Activated naive CD8-positive, alpha-beta T cell treated with anti-CD3 and anti-CD28 coated beads, Interleukin-2, amount 50 U/mL, for 16 hours (primary cell): Measurements from ENCODE around the gene JAML.

ENCODE experiments used
- DNase-seq: peaks from one replicate; pipeline ENCODE4 v3.0.0-alpha.2; 2020; ENCODE audit warnings: low read depth, low spot score

JAML gene

DNA sequence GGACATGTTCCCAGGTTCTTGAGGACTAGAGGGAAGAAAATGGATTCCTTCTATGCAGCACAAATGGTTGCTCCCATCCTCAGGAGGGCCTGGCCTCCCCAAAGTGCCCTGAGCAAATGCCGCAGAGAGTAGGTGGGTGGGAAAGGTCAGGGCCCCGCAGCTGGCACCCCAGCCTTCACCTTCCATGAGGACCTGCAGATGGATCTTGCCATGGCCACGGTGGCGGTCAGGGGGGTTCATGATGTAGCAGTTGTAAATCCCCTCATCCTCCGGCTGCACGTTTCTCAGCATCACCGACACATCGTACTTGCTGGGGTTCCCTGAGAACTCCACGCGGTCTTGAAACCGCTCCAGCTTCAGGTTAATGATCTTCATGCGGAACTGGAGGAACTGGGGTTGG lies 56.9 kb downstream of the JAML start:
- no peak for DNase-seq

DNA sequence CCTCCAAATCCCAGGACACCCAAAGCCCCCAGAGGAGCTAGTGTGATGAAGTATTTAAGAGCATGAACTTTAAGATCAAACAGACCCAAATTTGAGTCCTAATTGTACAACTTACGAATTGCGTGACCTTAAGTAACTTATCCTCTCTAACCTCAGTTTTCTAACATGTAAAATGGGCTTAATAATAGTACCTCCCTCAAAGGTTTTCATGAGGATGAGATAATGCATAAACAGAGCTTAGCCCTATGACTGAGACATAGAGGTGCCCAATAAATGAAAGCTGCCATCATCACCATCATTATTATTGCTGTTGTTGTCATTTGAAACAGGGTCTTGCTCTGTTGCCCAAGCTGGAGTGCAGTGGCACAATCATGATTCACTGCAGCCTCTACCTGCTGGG lies 57.6 kb downstream of the JAML start:
- no peak for DNase-seq

DNA sequence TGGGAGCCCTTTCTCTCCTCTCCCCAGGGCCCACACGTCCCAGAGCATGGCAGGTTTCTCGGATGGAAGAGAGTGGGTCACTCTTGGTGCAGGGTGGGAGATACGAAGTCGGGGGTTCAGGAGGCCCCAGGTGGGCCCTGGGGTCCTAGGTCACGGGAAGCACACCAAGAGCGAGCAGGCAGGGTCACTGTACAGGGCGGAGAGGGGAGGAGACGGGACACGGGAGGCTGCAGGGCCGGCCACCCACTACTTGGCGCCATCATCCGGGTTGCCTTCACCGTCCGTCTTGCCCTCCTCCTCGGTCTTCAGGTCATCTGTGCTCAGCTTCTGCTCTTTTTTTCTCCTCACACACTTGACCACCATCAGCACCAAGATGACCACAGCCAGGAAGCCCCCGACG lies 58.2 kb downstream of the JAML start:
- DNase-seq, result no peak

DNA sequence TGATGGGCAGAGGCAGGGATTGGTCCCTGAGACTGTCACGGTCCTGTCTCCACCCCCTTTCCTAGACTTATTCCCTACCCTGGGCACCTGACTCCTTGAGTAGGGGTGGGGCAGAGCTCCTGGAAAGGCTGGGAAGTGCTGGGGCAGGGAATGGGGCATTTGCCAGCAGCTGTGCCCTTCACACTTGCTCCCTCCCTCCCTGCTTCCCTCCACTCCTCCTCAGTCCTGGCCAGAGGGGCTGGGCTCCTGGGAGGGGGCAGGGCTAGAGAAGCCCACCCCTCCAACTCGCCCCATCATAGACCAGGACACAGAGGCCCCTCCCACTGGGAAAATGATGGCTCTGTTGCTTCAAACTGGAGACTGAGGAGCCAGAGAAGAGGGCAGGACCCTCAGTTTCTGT lies 59.9 kb downstream of the JAML start:
- DNase-seq, result no peak

DNA sequence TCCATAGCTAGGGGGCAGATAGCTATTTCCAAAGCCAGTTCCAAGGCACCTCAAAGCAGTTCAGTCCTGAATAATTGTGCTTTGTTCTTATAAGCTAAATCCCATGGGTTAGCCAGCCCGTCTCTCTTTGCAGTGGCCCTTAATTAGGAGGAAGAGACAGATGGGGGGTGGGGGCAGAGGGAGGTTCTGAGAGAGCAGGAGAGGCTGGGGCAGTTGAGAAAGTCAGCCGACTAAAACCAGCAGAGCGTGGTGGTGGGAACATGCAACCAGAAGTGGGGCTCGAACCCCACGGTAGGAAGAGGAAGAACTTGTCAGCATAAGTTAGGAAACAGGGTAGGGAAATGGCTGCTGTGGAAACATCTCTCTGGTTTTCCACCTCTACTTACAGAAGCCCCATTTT lies 61.3 kb downstream of the JAML start:
- DNase-seq, result no peak

DNA sequence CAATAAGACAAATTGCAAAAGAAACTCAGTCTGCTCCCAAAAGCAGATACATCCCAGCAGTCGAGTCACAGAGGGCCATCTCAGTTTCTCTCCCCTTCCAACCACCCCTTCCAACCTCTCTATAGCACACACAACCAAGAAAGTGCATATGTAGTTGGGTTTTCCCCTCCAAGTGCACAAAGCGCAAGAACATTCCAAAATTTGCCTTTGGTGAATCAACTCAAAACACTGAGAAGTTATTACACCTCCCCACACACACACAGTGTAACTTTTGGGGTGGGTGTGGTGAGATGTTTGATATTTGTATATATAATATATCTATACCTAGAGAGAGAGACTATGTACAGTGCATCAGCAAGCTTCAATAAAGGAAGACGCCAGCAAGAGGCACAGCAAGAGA lies 62.0 kb downstream of the JAML start:
- DNase-seq, result no peak

DNA sequence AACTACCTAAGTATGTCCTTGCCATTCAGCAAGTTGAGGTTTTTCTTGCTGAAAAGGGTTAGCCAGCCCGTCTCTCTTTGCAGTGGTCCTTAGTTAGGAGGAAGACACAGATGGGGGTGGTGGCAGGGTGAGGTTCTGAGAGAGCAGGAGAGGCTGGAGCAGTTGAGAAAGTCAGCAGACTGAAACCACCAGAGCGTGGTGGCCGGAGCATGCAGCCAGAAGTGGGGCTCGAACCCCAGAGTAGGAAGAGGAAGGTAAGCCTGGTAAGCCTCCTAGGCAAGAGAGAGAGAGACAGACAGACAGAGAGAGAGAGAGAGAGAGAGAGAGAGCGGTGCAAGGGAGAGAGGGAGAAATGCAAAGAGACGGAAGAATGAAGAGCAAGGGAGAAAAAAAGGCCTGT lies 63.0 kb downstream of the JAML start:
- no peak for DNase-seq

DNA sequence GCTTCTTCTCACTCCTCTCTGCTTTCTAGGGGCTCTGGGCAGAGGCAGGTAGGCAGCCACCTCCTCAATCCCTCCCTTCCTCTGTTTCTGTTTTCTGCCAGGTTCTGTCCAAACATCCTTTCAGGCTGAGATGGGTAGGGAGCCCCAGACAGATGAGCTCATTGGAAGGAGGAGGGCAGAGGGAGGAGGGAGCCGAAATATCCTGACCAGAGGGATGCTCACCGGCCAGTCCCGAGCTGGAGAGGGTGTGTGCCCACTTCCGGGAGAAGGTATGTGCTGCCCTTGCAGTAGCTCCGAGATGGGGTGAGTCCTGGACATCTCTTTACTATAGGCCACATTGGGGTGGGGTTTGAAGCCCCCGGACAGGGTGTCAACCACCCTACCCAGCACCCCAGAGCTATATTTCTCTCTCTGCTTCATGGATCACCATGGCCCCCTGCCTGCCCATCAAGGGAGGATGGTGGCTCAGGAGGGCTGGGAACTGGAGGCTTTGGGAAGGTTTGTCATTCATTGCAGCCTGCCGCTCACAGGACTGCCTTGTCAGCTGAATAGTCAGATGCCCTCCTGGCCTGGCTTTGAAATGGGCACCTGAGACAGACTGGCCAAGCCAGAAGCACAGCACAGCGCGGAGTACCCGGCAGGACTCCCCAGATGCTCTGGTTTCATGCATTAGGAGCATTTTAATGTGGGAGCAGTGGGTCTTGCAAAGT lies 67.5 kb downstream of the JAML start:
- no peak for DNase-seq

DNA sequence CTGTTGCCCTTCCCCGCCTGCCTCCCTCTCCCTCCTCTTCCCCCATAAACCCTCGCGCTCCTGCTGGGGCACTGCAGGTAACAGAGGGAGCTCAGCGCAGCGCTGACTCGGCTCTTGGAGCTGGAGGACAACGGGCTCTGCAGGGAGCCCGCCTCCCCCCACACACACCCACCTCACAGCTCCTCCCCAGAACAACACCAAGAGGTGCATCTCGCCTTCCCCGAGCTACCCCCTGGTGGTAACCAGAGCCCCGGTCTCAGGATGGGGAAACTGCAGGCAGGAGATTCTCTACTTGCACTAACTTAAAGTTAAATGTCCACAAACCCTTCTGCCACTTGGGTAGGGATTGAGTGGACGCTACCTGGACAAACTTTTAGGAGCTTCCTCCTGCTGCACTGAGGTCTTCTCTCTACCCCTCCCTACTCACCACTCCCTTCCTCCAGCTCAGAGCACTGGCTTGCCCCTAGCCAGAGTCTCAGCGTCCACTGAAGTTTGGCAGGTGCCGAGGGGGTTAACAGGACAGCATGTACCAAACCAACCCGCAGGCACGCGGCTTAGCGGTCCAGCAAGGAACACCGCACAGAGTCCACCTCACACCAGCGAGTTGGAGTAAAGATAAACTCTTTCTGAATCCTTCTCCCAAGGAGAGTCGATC lies 68.2 kb downstream of the JAML start:
- DNase-seq, result no peak

DNA sequence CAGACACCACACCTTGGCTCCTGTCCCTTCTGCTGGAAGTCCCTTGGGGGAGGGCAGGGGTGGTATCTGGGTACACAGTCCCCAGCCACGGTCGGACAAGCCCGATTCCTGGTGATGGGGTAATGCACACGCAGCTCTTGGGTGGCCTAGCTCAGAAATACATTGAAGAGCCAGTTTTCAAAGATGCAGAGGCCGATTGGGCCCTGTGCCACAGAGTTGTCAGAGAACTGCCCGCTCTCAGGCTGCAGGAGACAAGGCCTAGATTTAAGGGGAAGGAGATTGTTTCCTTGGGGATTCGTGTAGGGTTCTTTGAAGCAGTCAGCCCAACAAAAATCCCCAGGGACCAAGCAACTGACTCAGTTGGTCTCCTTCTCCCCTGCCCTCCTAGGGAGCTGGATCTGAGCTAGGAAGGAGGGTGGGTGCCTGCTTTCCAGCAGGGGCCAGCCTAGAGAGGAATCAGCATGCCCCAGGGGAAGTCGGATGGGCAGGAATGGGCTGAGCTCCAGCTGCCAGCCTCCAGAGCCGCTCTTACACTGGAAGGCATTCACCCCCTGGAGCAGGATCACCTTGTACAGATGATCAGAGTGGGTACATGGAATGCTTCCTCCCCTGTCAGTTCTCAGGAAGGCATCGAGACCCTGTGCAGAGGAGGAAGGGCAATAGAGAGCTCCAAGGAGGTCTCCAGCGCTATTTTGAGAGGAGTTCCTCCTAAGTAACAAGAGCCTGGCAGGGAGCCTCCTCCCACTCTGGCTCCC lies 68.9 kb downstream of the JAML start:
- no peak for DNase-seq

DNA sequence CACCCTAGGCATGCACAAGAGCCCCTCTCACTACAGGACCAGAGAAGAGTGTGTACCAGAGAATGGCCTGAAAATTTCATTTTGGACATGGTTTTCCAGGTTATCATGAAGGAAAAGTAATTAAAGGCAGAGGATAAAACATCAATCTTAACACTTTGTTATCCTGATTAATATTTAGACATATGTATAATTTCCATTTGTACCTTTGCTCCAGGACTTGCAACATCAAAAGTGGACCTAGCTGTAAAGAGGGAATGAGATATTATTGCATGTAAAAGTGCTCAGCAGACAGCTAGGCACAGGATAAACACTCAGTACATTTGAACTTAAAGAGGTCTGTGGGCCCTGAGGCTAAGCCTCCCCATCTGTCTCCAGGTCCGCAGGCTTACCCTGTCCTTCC lies 70.2 kb downstream of the JAML start:
- no peak for DNase-seq

DNA sequence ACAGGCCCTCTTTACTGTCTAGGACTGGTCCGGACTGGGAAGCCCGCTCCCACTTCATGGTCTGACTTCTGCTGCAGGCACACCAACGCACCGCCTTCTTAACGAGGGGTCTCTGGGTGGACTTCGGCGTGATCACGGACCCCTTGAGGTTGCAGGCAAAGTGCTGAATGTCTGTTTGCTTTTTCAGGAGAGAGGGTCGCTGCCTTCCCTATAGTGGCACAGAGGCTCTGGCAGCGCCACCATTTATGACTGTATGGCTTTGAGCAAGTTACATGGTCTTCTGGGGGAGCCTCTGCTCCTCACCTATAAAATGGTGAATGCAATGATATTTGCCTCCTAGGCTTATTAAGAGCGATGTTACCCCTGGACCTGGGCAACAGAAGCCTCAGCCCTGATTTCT lies 70.8 kb downstream of the JAML start:
- DNase-seq, result no peak

DNA sequence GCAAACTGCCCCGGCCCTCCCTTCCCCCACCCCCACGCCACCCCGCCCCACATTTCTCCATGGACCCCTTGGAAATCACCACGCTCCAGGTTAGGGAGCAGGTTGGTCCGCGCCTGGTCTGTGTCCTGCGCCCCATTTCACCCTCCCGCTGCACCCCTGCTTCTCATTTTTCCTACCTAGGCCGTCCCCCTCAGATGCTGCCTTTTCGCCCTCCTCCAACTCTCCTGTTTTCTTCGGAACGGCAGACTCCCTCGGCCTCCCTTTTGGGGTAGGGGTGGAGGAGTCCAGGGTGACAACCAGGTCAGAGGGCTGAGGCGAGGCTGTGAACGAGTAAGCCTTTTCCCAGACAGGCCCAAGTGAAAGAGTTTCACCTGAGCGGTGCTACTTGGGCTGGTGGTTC lies 71.3 kb downstream of the JAML start:
- no peak for DNase-seq

DNA sequence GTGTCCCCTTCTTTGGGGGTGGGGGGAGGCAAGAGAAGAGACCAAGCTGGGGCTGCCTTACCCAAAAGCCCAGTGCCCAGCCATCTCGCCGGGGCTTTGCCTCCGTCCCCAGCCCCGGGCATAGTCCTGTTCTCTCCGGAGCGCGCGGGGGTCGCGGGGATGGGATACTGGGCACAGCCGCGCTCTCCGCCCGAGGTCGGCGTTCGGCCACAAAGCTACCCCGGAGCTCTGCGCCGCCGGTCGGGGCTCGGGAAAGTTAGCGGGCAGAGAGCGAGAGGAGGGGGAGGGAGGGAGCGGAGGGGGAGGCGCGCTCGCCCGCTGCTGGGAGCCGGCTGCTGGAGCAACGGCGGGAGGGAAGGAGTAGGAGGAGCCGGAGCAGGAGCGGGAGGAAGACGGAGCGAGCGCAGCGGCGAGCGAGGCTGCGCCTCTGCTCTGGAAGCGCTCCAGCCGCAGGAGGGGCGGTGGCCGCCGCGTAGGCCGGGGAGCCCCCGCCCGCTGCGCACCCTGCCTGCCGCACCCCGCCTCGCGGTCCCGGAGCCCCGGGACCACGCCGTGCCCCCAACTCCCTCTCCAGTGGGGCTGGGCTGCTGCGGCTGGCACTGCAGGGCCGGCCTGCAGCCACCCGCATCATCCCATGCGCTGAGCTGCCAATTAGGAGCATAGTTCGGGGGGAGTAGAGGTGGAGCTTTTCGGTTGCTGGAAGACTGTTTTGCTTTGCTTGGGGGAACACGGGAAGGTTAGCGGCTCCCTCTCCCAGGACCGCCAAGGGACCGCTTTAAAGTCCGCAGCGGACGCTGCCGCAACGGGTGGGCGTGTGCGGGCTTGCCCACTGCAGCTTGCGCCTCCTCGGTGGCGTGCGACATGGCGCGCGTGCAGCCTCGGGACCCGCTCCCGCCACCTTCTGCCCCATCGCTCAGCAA lies 72.0 kb downstream of the JAML start, which contains the start of gene SCN4B:
SCN4B (minus strand) TSS at position 272 of the 920 bp plus-strand sequence; CDS start at position 122, 150 bp downstream.
- DNase-seq, result no peak

DNA sequence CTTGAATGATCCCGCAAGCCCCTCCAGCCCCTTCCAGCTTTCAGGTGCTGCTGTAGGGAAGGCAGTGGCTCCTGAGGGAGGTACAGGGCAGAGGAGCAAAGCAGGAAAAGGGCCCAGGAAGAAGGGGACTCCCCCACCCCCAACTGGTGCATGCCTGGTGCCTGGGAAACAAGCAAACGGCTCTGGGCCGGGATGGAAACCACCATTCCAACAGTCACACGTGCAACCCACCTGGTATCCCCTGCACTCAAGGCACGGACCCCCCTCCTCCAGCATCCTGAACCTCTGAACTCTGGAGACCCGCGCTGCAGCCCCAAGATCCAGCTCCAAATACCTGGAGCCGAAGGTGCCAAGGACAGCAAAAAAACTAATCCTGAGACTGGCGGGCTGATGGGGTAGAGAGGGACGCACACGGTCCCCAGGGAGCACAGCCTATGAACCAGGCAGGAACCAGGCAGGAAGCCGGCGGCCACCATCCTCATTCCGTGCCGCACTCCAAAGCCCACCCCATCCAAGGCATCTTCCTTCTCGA lies 72.7 kb downstream of the JAML start:
- no peak for DNase-seq

DNA sequence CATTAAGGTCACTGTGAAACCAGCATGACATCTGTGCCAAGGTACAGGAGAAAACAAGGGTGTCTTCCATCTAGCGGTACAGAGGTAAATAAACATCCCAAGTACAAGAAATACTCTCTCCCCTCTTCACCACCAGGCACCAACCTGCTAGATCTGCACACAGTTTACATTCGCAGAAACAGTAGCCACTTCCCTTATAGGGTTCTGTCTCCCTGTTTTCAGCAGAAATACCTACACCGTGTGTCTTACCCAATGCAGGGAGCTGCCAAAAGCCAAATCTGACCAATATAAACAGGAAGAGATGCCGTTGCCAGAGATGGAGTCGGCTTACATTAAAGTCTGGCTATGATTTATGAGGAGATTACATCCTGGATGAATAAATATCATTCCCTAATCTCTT lies 73.4 kb downstream of the JAML start:
- DNase-seq, result no peak

DNA sequence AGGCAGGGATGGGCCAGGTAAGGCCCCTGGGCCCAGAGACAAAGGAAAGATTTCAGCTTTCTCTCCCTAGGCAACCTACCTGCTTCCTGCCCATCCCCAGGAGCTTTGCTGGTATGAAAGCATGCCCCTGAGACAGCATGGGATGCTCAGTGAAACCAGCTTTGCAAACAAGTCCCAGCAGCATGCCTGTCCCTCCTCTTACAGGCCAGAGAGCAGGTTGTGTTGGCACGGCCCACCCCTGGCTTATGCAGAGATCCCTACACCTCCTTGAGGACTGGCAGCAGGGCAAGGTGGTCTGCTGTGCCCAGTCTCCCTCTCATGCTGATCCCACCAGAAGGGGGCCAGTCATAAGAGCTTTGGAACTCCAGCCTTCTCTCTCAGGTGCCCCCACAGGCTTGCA lies 75.3 kb downstream of the JAML start:
- DNase-seq, result no peak

DNA sequence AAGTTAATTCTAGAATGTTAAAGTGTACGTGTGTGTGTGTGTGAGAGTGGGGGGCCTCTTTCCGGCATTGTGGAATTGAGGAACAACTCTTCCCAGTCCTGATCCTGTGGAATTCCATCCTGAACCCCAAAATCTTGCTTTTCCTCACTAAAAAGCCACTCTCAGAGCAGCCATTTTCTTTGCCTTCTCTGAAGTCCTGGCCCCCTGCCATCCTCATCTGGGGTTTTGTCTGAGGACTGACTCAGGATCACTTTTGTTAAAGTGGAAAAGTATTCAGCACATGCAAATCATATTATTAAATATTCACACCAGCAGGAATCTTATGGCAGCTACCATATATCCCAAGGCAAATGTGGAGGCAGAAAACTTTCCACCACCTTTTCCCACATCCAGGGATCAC lies 76.0 kb downstream of the JAML start:
- no peak for DNase-seq

DNA sequence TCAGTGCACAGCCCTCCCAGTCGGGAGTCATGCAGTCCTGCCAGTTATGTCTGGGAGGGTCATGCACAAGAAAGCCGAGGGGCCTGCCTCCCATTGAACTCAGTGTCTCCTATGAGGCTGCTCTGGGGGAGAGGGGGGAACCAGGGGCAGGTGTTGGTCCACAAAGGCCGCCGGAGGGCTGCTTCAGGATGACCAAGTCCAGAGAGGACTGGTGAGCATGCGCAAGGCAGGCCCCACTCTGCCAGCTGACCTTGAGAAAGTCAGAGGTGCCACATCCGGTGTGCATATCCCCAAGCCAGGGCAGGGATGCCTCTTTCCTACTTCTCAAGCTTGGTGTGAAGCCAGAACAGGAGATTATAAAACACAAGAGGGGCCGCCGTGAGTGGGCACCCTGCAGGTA lies 76.6 kb downstream of the JAML start:
- no peak for DNase-seq

DNA sequence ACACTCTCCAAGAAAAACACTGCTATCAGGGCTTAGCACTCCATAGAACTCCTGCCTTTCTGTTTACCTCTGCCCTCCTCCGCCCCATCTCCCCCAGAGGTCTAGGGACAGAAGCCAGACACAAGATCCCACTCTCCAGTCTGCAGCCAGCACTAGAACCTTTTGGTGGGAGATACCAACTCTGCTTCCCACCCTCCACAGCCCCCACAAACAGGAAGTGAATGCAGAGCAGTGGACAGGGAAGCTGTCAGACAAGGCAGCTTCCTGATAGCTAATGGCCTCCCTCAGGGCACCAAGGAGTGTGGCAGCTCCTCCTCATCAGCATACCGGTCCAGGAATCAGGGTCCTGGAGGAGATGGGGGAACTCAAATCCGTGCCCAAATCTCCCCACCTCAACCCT lies 77.3 kb downstream of the JAML start:
- DNase-seq, result no peak

DNA sequence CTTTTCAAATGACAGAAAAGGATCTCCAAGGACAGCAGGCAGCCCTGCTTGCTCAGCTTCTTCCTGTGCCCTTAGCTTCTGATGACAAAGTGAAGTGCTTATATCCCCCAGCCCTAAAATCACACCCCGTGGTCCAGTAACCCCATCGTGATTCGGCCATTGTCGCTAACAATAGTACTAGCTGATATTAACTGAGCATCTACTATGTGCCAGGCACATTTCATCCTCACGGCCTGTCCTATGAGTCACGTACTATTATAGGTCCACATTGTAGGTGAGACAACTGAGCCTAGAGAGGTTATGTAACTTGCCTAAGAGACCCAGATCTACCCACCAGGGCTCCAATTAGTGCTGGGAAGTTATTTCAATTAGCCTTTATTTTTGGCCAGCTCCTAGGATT lies 78.3 kb downstream of the JAML start:
- no peak for DNase-seq
